Spleen (tissue), 11 donors: ENCODE measurements around the gene IFI27L2. TPM values are rescaled to one million over a fixed set of nuclear protein-coding genes. Genes with fewer than 3 reads are reported as not detected.

Source experiments
- DNase-seq: peaks from one replicate; pipeline ENCODE4 v3.0.0-alpha.2; 2020
- H3K27ac ChIP-seq, 8 donors: fragments of 200-600 bp; sonication (generic) in 7 of 8; 1 replicate in 4 of 8; 2 replicates in 4 of 8; pipeline versions ENCODE4 v1.5.0 to v1.8.0; 2016 to 2021; ENCODE audit warnings: inconsistent platforms in 4 of 8, mild to moderate bottlenecking in 4 of 8, moderate library complexity in 1 of 8
- H3K27me3 ChIP-seq, 7 donors: fragments of 200-600 bp; sonication (generic) in 6 of 7; replicated peaks in 1 of 7; 1 replicate in 4 of 7; 2 replicates in 3 of 7; pipeline versions ENCODE4 v1.5.0 to v1.8.0; 2016 to 2021; ENCODE audit warnings: inconsistent platforms in 3 of 7, mild to moderate bottlenecking in 1 of 7
- H3K36me3 ChIP-seq, 6 donors: fragments of 200-600 bp; sonication (generic) in 5 of 6; 1 replicate in 4 of 6; 2 replicates in 2 of 6; pipeline versions ENCODE4 v1.5.0 to v1.8.0; 2016 to 2021; ENCODE audit warnings: inconsistent platforms in 2 of 6
- H3K4me1 ChIP-seq, 6 donors: fragments of 200-600 bp; sonication (generic) in 5 of 6; 1 replicate in 3 of 6; 2 replicates in 3 of 6; pipeline versions ENCODE4 v1.5.0 to v1.8.0; 2016 to 2021; ENCODE audit warnings: inconsistent platforms in 3 of 6
- H3K4me3 ChIP-seq, 8 donors: fragments of 200-600 bp; sonication (generic) in 7 of 8; 1 replicate in 4 of 8; 2 replicates in 4 of 8; pipeline versions ENCODE4 v1.5.0 to v1.8.0; 2016 to 2021; ENCODE audit warnings: inconsistent platforms in 4 of 8, mild to moderate bottlenecking in 4 of 8, moderate library complexity in 2 of 8
- H3K9me3 ChIP-seq, 8 donors: fragments of 200-600 bp; sonication (generic) in 7 of 8; 1 replicate in 4 of 8; 2 replicates in 4 of 8; pipeline versions ENCODE4 v1.5.0 to v1.8.0; 2016 to 2021; ENCODE audit warnings: inconsistent platforms in 4 of 8
- POLR2A ChIP-seq, 3 donors: fragments of 450-650 bp; IDR thresholded peaks; one replicate each; pipeline ENCODE4 v1.5.1; 2017; ENCODE audit warnings: antibody characterized with exemption in 3 of 3, mild to moderate bottlenecking in 1 of 3
- POLR2AphosphoS5 ChIP-seq, 3 donors: sonication (generic); formaldehyde crosslinking; IDR thresholded peaks; one replicate each; pipeline ENCODE4 v1.5.1; 2017; ENCODE audit warnings: antibody characterized with exemption in 3 of 3
- WGBS, 5 donors: extraction: QIAGEN DNeasy Blood & Tissue Kit in 3 of 5; methylation state at CpG; one replicate each; pipeline versions ENCODE4 v1.1.5 to v1.1.7; 2013 to 2018; 5-methylcytosine and 5-hydroxymethylcytosine counted together
- intact Hi-C: fragments of 100-400 bp; cut with DNase I; formaldehyde crosslinking; loops from one replicate; pipeline ENCODE4 v1.15.0; 2023; ENCODE audit warnings: low total_unique reads
- polyA plus RNA-seq, 3 donors: library from polyadenylated mRNA; stranded (reverse); fragments of 200-250 nt; gene quantifications; one replicate each; pipeline ENCODE4 v1.2.1, GENCODE V29; 2013
- total RNA-seq, 7 donors: library from RNA; depleted of rRNA in 3 of 7; stranded (reverse); fragments of >200 nt in 3 of 7; fragmentation: NEBNext Ultra II Directional in 4 of 7; extraction: Animal tissue kit (Norgen Biotek cat#: 25700) in 4 of 7; gene quantifications; one replicate each; pipeline versions ENCODE4 v1.1.0 to v1.2.1, GENCODE V29; 2016 to 2021
- TF ChIP-seq, protein P1 (sequence below), 11 experiments: fragments of 200-600 bp in 7 of 11; fragments of 450-650 bp in 4 of 11; sonication (generic) in 4 of 11; IDR thresholded peaks in 8 of 11; conservative IDR thresholded peaks in 3 of 11; 1 replicate in 7 of 11; 2 replicates in 4 of 11; pipeline versions ENCODE4 v1.4.0 to v1.8.0; 2016 to 2021; ENCODE audit warnings: antibody characterized with exemption in 11 of 11, inconsistent platforms in 4 of 11, mild to moderate bottlenecking in 1 of 11
- donor health status: healthy with polysubstance abuse.
- donor health status: DM: no; HTN: no; CAD: no; lungs with moderate emphysema.
- donor health status: DM: no; HTN: no; CAD: no.
- donor health status: Bipolar disorder and iron deficiency.
- donor health status: healthy.
- donor health status: DM: no; HTN: no; CAD: no.
- donor health status: DM: yes; HTN: yes; CAD: no.

The IFI27L2 gene
- total and polyA plus RNA-seq, 10 donors, result 40.6 to 137 (median 75.5) TPM

DNA sequence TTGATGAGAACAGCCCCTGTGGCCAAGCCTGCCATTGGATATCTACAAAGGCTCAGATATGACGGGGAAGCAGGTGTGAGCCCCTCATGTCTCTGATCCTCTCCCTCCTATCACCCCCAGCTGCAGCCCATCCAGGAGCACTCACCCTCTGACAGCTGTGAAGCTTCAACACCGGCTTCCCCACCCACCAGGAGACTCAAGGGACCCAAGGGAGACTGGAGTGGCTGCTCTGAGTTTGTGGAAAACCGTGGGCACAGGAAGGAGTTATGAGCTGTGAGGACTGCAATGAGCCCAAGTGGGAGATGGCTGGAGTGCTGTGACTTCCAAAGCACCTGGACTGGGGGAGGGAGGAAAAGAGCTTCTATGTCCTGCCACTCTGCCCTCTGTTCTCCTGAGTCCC lies 7.9 kb downstream of the IFI27L2 start:
- Histone ChIP-seq H3K9me3 (peaks cover 0 to 38% (median 23%) of the 10 kb centered on the region in 8 donors), H3K4me1 (peaks cover 0 to 4% (median 0%) of the 10 kb centered on the region in 6 donors), H3K27me3 (peaks cover 0 to 4% (median 0%) of the 10 kb centered on the region in 7 donors), H3K36me3 (peaks cover 0 to 8% (median 0%) of the 10 kb centered on the region in 6 donors), H3K27ac (no peak overlapping the region), H3K4me3 (no peak overlapping the region)
- intact Hi-C loops, result no loop called here
- no peak for TF ChIP-seq POLR2AphosphoS5 (IDR thresholded peaks at IDR 0.05)
- no peak for TF ChIP-seq POLR2A (IDR thresholded peaks at IDR 0.05)
- TF ChIP-seq, protein P1, sequence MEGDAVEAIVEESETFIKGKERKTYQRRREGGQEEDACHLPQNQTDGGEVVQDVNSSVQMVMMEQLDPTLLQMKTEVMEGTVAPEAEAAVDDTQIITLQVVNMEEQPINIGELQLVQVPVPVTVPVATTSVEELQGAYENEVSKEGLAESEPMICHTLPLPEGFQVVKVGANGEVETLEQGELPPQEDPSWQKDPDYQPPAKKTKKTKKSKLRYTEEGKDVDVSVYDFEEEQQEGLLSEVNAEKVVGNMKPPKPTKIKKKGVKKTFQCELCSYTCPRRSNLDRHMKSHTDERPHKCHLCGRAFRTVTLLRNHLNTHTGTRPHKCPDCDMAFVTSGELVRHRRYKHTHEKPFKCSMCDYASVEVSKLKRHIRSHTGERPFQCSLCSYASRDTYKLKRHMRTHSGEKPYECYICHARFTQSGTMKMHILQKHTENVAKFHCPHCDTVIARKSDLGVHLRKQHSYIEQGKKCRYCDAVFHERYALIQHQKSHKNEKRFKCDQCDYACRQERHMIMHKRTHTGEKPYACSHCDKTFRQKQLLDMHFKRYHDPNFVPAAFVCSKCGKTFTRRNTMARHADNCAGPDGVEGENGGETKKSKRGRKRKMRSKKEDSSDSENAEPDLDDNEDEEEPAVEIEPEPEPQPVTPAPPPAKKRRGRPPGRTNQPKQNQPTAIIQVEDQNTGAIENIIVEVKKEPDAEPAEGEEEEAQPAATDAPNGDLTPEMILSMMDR (IDR thresholded peaks at IDR 0.05 in 8 of 11, conservative IDR thresholded peaks at IDR 0.05 in 3 of 11), result no peak
- DNase-seq, result no peak
- 57 to 79% (median 66%) methylated on average over 3 of the region's 3 CpGs for whole genome bisulfite sequencing, 5 donors

DNA sequence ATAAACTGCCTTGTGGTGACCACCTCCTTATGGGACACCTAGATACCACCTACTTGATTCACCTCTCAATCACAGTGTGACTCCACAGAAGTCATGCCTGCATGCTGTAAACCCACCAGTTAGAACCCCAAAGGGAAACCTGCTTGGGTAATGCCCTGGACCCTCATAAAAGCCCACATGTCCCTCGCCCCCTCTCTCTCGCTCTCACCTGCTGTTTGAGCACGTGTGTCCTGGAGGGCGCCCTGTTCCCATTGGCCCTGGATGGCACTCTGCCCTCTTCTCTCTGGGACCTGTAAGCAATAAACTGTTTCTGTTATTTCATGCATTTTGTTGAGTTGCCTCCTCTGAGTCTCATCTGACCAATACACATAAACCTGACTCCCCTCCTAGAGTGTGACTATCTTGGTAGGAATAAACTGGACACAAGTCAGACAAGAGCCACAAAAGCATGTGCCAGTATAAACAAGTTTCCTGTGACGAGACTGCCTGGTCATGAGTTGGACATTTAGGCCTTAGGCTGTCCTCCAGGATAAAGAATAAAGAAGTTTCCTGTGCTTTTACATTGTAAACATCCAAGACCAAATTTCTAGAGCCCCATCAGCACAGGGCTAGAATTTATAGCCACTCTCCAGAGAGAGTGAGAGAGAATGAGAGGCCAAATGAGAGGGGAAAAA lies 8.6 kb downstream of the IFI27L2 start:
- intact Hi-C loops, result no loop called here
- TF ChIP-seq, protein P1 (IDR thresholded peaks at IDR 0.05 in 8 of 11, conservative IDR thresholded peaks at IDR 0.05 in 3 of 11), result no peak
- TF ChIP-seq POLR2AphosphoS5 (IDR thresholded peaks at IDR 0.05) (no peak), POLR2A (IDR thresholded peaks at IDR 0.05) (no peak)
- no peak for DNase-seq

DNA sequence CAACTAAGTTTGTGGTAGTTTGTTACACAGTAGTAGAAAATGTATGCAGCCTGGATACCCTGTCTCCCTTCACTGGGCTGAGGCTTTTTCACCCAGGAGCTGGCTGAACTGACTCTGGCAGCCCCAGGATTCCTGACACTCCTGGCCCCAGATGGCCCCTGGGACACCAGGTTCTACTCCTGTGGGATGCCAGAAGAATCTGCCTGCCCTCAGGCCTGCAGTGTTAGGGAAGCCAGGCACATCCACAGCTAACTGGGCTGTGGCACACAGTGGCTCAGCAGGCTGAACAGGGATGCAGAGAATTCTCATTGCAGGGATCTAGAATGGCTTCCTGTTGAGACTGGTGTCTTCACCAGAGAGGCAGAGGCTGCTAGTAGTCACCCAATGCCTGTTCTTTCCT lies 10.3 kb downstream of the IFI27L2 start:
- peaks cover 0 to 38% (median 23%) of the 10 kb centered on the region in 8 donors for H3K9me3 ChIP-seq
- TF ChIP-seq POLR2A (IDR thresholded peaks at IDR 0.05), result no peak
- no peak for TF ChIP-seq POLR2AphosphoS5 (IDR thresholded peaks at IDR 0.05)
- TF ChIP-seq, protein P1 (IDR thresholded peaks at IDR 0.05 in 8 of 11, conservative IDR thresholded peaks at IDR 0.05 in 3 of 11), result no peak
- peaks cover 0 to 23% (median 13%) of the 10 kb centered on the region in 6 donors for H3K4me1 ChIP-seq
- H3K27me3 ChIP-seq, result peaks cover 0 to 16% (median 0%) of the 10 kb centered on the region in 7 donors
- no peak overlapping the region for H3K27ac ChIP-seq
- DNase-seq, result no peak
- peaks cover 0 to 15% (median 0%) of the 10 kb centered on the region in 6 donors for H3K36me3 ChIP-seq
- no peak overlapping the region for H3K4me3 ChIP-seq
- intact Hi-C loops, result no loop called here

More for the DNA sequence above, 8.6 kb downstream of the IFI27L2 start:
- H3K27me3 ChIP-seq, result peaks cover 0 to 11% (median 0%) of the 10 kb centered on the region in 7 donors
- H3K27ac ChIP-seq, result no peak overlapping the region
- H3K4me3 ChIP-seq, result no peak overlapping the region
- peaks cover 0 to 13% (median 0%) of the 10 kb centered on the region in 6 donors for H3K36me3 ChIP-seq
- 84 to 88% (median 87%) methylated on average over 5 of the region's 5 CpGs for WGBS, 5 donors
- H3K9me3 ChIP-seq, result peaks cover 0 to 38% (median 23%) of the 10 kb centered on the region in 8 donors
- peaks cover 0 to 9% (median 5%) of the 10 kb centered on the region in 6 donors for H3K4me1 ChIP-seq

DNA sequence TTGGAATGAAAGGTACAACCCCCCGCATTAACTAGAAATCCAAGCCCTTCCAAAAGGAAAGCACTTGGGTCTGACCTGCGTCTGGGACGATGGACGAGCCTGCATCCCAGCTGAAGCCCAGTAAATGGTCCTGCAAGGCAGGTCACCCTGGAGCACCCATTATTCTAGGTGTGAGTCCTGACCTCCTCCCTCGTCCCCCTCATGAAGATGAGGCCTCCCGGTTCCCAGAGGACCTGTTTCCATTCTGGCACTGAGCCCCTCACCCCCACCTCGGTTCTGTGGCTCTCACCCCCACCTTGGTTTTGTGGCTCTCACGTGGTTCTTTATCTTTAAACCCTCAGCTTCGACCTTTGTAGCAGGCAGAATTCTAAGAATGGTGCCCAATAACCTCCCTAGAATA lies 11.5 kb downstream of the IFI27L2 start:
- Histone ChIP-seq H3K9me3 (peaks cover 0 to 38% (median 23%) of the 10 kb centered on the region in 8 donors), H3K4me1 (peaks cover 0 to 35% (median 21%) of the 10 kb centered on the region in 6 donors), H3K4me3 (no peak overlapping the region), H3K36me3 (peaks cover 0 to 15% (median 0%) of the 10 kb centered on the region in 6 donors), H3K27ac (no peak overlapping the region), H3K27me3 (peaks cover 0 to 16% (median 0%) of the 10 kb centered on the region in 7 donors)
- intact Hi-C loops, result no loop called here
- 72 to 83% (median 75%) methylated on average over 9 of the region's 9 CpGs for WGBS, 5 donors
- DNase-seq, result no peak
- TF ChIP-seq, protein P1 (IDR thresholded peaks at IDR 0.05 in 8 of 11, conservative IDR thresholded peaks at IDR 0.05 in 3 of 11), result no peak
- TF ChIP-seq POLR2A (IDR thresholded peaks at IDR 0.05) (no peak), POLR2AphosphoS5 (IDR thresholded peaks at IDR 0.05) (no peak)
